Activated T-cell treated with anti-CD3 and anti-CD28 coated beads for 24 hours (primary cell): Measurements from ENCODE around the gene ACAP1.
A peak's percentile ranks its signal among the peaks of the same experiment; 100 is the strongest.
"Not testable (repeated sequence)": the region's sequence is repeated elsewhere in the genome, so short reads cannot be mapped to it uniquely, and the experiment has no call there.

ENCODE experiments used
- DNase-seq: peaks from one replicate; pipeline ENCODE4 v3.0.0-alpha.2; 2020; ENCODE audit warnings: low read depth

ACAP1 gene

GRCh38 chr17:7329997-7330637 is 6.2 kb upstream of the ACAP1 start:
- DNase-seq: peak; percentile 75

GRCh38 chr17:7330638-7331015 is 5.7 kb upstream of the ACAP1 start:
- DNase-seq: no peak

GRCh38 chr17:7332111-7332510 is 4.2 kb upstream of the ACAP1 start:
- DNase-seq: no peak

GRCh38 chr17:7332600-7333069 is 3.7 kb upstream of the ACAP1 start:
- peak; percentile 19 for DNase-seq

- DNase-seq: no peak
Measured at GRCh38 chr17:7334938-7335538, 1.3 kb upstream of the ACAP1 start.

GRCh38 chr17:7335765-7336164 is 564 bp upstream of the ACAP1 start:
- DNase-seq: not testable (repeated sequence)

- DNase-seq: not testable (repeated sequence)
Measured at GRCh38 chr17:7337600-7337999, 1.3 kb downstream of the ACAP1 start.

- no peak for DNase-seq
Measured at GRCh38 chr17:7340179-7340578, 3.9 kb downstream of the ACAP1 start.

GRCh38 chr17:7341842-7342241 is 5.5 kb downstream of the ACAP1 start:
- no peak for DNase-seq

- DNase-seq: no peak
Measured at GRCh38 chr17:7343250-7343649, 6.9 kb downstream of the ACAP1 start.

- no peak for DNase-seq
Measured at GRCh38 chr17:7346761-7347614, 10.7 kb downstream of the ACAP1 start.

- DNase-seq: no peak
Measured at GRCh38 chr17:7347630-7348477, 11.5 kb downstream of the ACAP1 start.

GRCh38 chr17:7348478-7349242 is 12.3 kb downstream of the ACAP1 start:
- DNase-seq: no peak

GRCh38 chr17:7351665-7352502 is 15.6 kb downstream of the ACAP1 start, which contains the start of gene KCTD11:
Gene KCTD11 (plus strand): TSS chr17:7352162.
- peak; percentile 50 for DNase-seq

GRCh38 chr17:7352503-7352889 is 16.2 kb downstream of the ACAP1 start:
- DNase-seq: no peak

- no peak for DNase-seq
Measured at GRCh38 chr17:7352910-7353635, 16.7 kb downstream of the ACAP1 start.

- DNase-seq: no peak
Measured at GRCh38 chr17:7354262-7354843, 18.0 kb downstream of the ACAP1 start.

GRCh38 chr17:7355053-7355452 is 18.7 kb downstream of the ACAP1 start, which contains the start of gene TMEM95:
Gene TMEM95 (plus strand): TSS chr17:7355156. CDS start chr17:7355205, 49 bp downstream.
- no peak for DNase-seq

GRCh38 chr17:7355573-7355972 is 19.2 kb downstream of the ACAP1 start:
- no peak for DNase-seq
